ENCODE data around the gene BMPR2. TPM values are rescaled to one million over a fixed set of nuclear protein-coding genes. Genes with fewer than 3 reads are reported as not detected.
"Not testable (repeated sequence)": the region's sequence is repeated elsewhere in the genome, so short reads cannot be mapped to it uniquely, and the experiment has no call there.

BMPR2 gene
- total and polyA plus RNA-seq, 5 donors from 2014 or later: 3.7 to 24.9 (median 5.3) TPM

DNA sequence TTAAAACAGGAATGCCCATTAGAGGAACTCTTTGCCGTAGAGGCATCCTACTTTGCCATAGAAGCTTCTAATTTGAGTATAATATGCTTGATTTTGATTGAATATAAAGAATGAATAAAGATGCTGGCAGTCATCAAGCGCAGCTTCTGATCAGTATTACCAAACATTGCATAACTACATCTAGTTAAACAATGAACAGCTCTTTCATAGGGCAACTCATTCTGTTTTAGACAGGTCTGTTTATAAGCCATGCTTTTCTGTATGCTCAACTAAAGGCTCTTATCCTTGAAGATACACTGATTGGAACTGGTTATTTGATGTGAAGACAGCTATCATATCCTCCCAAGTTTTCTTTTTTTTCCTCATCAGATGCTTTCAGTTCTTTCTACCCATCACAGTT, 136.0 kb downstream of the BMPR2 start:
- Mint-ChIP-seq H3K36me3 (peaks cover 4% of the 10 kb centered on the region), H3K4me3 (no peak overlapping the region), H3K27ac (no peak overlapping the region), H3K9me3 (no peaks in the 10 kb centered on the region), H3K27me3 (no peaks in the 10 kb centered on the region), H3K4me1 (peaks cover 0 to 20% (median 3%) of the 10 kb centered on the region in 4 donors)
- Histone ChIP-seq H3K27ac (ENCODE audit: insufficient read depth, low read length, poor library complexity, severe bottlenecking) (no peak overlapping the region), H3K4me1 (ENCODE audit: control insufficient read depth, insufficient read depth, low read length, poor library complexity, severe bottlenecking) (no peaks in the 10 kb centered on the region), H3K4me3 (ENCODE audit: low read depth, low read length) (no peak overlapping the region), H3K27me3 (ENCODE audit: control insufficient read depth, insufficient read depth, low read length) (no peaks in the 10 kb centered on the region), H3K36me3 (ENCODE audit: control insufficient read depth, insufficient read depth, low read length) (peaks cover 7% of the 10 kb centered on the region), H3K9me3 (ENCODE audit: control insufficient read depth in 2 of 2, low read length in 2 of 2) (no peaks in the 10 kb centered on the region)
- ATAC-seq (ENCODE audit: low read depth in 2 of 2) (no peak), DNase-seq (no peak)

GRCh38 chr2:202514732-202515131, 138.6 kb downstream of the BMPR2 start:
- no peak for ATAC-seq (ENCODE audit: low read depth in 2 of 2)
- Histone ChIP-seq H3K27ac (ENCODE audit: insufficient read depth, low read length, poor library complexity, severe bottlenecking) (no peak overlapping the region), H3K4me3 (ENCODE audit: low read depth, low read length) (no peak overlapping the region), H3K36me3 (ENCODE audit: control insufficient read depth, insufficient read depth, low read length) (peaks cover 12% of the 10 kb centered on the region), H3K9me3 (ENCODE audit: control insufficient read depth in 2 of 2, low read length in 2 of 2) (no peaks in the 10 kb centered on the region), H3K27me3 (ENCODE audit: control insufficient read depth, insufficient read depth, low read length) (no peaks in the 10 kb centered on the region), H3K4me1 (ENCODE audit: control insufficient read depth, insufficient read depth, low read length, poor library complexity, severe bottlenecking) (no peaks in the 10 kb centered on the region)
- Mint-ChIP-seq H3K4me3 (no peak overlapping the region), H3K36me3 (peaks cover 8% of the 10 kb centered on the region), H3K4me1 (peaks cover 0 to 24% (median 3%) of the 10 kb centered on the region in 4 donors), H3K27ac (no peak overlapping the region), H3K27me3 (no peaks in the 10 kb centered on the region), H3K9me3 (no peaks in the 10 kb centered on the region)
- DNase-seq: peak in 1 of 3 donors; percentile 49

DNA sequence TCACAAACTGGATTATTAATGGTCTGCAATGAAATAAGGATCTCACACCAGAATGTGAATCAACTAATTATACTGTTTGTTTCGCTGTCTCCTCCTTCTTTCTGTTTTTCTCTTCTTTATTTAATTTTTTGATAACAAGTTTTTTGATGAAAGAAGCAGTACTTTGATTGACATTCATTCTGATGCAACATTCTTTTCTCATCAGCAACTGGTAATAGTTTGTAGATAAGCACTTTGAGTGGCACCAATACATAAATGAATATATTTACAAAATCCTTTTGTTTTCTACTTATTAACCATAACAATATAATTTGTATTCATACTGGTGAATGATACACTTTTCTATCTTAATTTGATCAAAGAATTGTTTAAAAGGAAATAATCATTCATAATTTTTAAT, 143.3 kb downstream of the BMPR2 start:
- Histone ChIP-seq H3K27ac (ENCODE audit: insufficient read depth, low read length, poor library complexity, severe bottlenecking) (no peak overlapping the region), H3K27me3 (ENCODE audit: control insufficient read depth, insufficient read depth, low read length) (no peaks in the 10 kb centered on the region), H3K4me1 (ENCODE audit: control insufficient read depth, insufficient read depth, low read length, poor library complexity, severe bottlenecking) (no peaks in the 10 kb centered on the region), H3K36me3 (ENCODE audit: control insufficient read depth, insufficient read depth, low read length) (peaks cover 22% of the 10 kb centered on the region), H3K9me3 (ENCODE audit: control insufficient read depth in 2 of 2, low read length in 2 of 2) (no peaks in the 10 kb centered on the region), H3K4me3 (ENCODE audit: low read depth, low read length) (no peak overlapping the region)
- ATAC-seq (ENCODE audit: low read depth in 2 of 2): no peak
- Mint-ChIP-seq H3K4me1 (peaks cover 0 to 10% (median 5%) of the 10 kb centered on the region in 4 donors), H3K9me3 (no peaks in the 10 kb centered on the region), H3K27ac (no peak overlapping the region), H3K27me3 (no peaks in the 10 kb centered on the region), H3K36me3 (peaks cover 35% of the 10 kb centered on the region), H3K4me3 (no peak overlapping the region)
- DNase-seq: no peak

- peaks cover 19% of the 10 kb centered on the region for H3K36me3 ChIP-seq (ENCODE audit: control insufficient read depth, insufficient read depth, low read length)
- H3K9me3 ChIP-seq (ENCODE audit: control insufficient read depth in 2 of 2, low read length in 2 of 2): no peaks in the 10 kb centered on the region
- no peak overlapping the region for H3K27ac ChIP-seq (ENCODE audit: insufficient read depth, low read length, poor library complexity, severe bottlenecking)
- H3K27me3 Mint-ChIP-seq: no peaks in the 10 kb centered on the region
- peaks cover 3 to 11% (median 8%) of the 10 kb centered on the region in 4 donors for H3K4me1 Mint-ChIP-seq
- no peaks in the 10 kb centered on the region for H3K27me3 ChIP-seq (ENCODE audit: control insufficient read depth, insufficient read depth, low read length)
- peaks cover 36% of the 10 kb centered on the region for H3K36me3 Mint-ChIP-seq
- H3K4me3 Mint-ChIP-seq: no peak overlapping the region
- ATAC-seq (ENCODE audit: low read depth in 2 of 2): no peak
- no peak for DNase-seq
- no peaks in the 10 kb centered on the region for H3K9me3 Mint-ChIP-seq
- H3K27ac Mint-ChIP-seq: no peak overlapping the region
- H3K4me3 ChIP-seq (ENCODE audit: low read depth, low read length): no peak overlapping the region
- H3K4me1 ChIP-seq (ENCODE audit: control insufficient read depth, insufficient read depth, low read length, poor library complexity, severe bottlenecking): no peaks in the 10 kb centered on the region
Observed at GRCh38 chr2:202521470-202521869, 145.3 kb downstream of the BMPR2 start.

- DNase-seq: peak in 1 of 3 donors; percentile 13
- H3K4me1 ChIP-seq (ENCODE audit: control insufficient read depth, insufficient read depth, low read length, poor library complexity, severe bottlenecking): peaks cover 27% of the 10 kb centered on the region
- no peaks in the 10 kb centered on the region for H3K9me3 Mint-ChIP-seq
- H3K4me3 Mint-ChIP-seq: peak overlapping the region in 2 of 4 donors; percentile 28 to 52
- no peaks in the 10 kb centered on the region for H3K27me3 ChIP-seq (ENCODE audit: control insufficient read depth, insufficient read depth, low read length)
- H3K27me3 Mint-ChIP-seq: no peaks in the 10 kb centered on the region
- H3K27ac ChIP-seq (ENCODE audit: insufficient read depth, low read length, poor library complexity, severe bottlenecking): peak overlapping the region; percentile 55
- no peaks in the 10 kb centered on the region for H3K36me3 ChIP-seq (ENCODE audit: control insufficient read depth, insufficient read depth, low read length)
- H3K9me3 ChIP-seq (ENCODE audit: control insufficient read depth in 2 of 2, low read length in 2 of 2): no peaks in the 10 kb centered on the region
- peak overlapping the region in 2 of 3 donors; percentile 23 to 91 for H3K27ac Mint-ChIP-seq
- H3K4me1 Mint-ChIP-seq: peaks cover 17 to 44% (median 30%) of the 10 kb centered on the region in 4 donors
- peaks cover 17% of the 10 kb centered on the region for H3K36me3 Mint-ChIP-seq
- no peak for ATAC-seq (ENCODE audit: low read depth in 2 of 2)
- peak overlapping the region; percentile 62 for H3K4me3 ChIP-seq (ENCODE audit: low read depth, low read length)
Observed at GRCh38 chr2:202529389-202529788, 153.3 kb downstream of the BMPR2 start.

DNA sequence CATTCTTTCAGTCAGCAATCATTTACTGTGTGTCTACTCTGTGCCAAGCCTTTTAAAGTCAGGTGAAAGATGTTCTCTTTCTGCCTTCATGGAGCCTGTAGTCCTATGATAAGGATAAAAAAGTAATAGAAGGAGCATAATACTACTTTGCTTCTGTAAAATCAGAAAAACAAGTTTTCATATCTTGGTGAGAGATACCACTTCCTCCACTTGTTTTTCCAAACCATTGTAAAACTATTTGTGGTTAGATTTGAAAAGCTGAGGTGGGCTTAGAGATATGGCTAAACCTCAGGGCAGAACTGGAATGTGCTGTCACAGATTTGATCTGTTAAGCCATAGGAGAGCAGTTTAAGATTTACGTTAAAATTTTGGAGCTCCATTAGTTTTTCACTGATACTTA, 153.9 kb downstream of the BMPR2 start:
- H3K4me1 ChIP-seq (ENCODE audit: control insufficient read depth, insufficient read depth, low read length, poor library complexity, severe bottlenecking): peaks cover 27% of the 10 kb centered on the region

DNA sequence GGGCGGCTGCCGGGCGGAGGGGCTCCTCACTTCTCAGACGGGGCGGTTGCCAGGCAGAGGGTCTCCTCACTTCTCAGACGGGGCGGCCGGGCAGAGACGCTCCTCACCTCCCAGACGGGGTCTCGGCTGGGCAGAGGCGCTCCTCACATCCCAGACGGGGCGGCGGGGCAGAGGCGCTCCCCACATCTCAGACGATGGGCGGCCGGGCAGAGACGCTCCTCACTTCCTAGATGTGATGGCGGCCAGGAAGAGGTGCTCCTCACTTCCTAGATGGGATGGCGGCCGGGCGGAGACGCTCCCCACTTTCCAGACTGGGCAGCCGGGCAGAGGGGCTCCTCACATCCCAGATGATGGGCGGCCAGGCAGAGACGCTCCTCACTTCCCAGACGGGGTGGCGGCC, 159.2 kb downstream of the BMPR2 start:
- H3K27ac ChIP-seq (ENCODE audit: insufficient read depth, low read length, poor library complexity, severe bottlenecking); ATAC-seq (ENCODE audit: low read depth in 2 of 2); H3K36me3 ChIP-seq (ENCODE audit: control insufficient read depth, insufficient read depth, low read length); H3K4me3 Mint-ChIP-seq; H3K9me3 Mint-ChIP-seq; H3K4me1 ChIP-seq (ENCODE audit: control insufficient read depth, insufficient read depth, low read length, poor library complexity, severe bottlenecking); DNase-seq; H3K9me3 ChIP-seq (ENCODE audit: control insufficient read depth in 2 of 2, low read length in 2 of 2); H3K4me3 ChIP-seq (ENCODE audit: low read depth, low read length); H3K27ac Mint-ChIP-seq; H3K27me3 Mint-ChIP-seq; H3K27me3 ChIP-seq (ENCODE audit: control insufficient read depth, insufficient read depth, low read length): not testable (repeated sequence)
- Mint-ChIP-seq H3K4me1 (peaks cover 8 to 25% (median 17%) of the 10 kb centered on the region in 4 donors), H3K36me3 (peaks cover 15% of the 10 kb centered on the region)

More for the DNA sequence above, 153.9 kb downstream of the BMPR2 start:
- H3K27ac ChIP-seq (ENCODE audit: insufficient read depth, low read length, poor library complexity, severe bottlenecking): peak overlapping the region; percentile 55
- H3K4me1 Mint-ChIP-seq: peaks cover 17 to 44% (median 30%) of the 10 kb centered on the region in 4 donors
- H3K36me3 ChIP-seq (ENCODE audit: control insufficient read depth, insufficient read depth, low read length): no peaks in the 10 kb centered on the region
- peak overlapping the region; percentile 62 for H3K4me3 ChIP-seq (ENCODE audit: low read depth, low read length)
- no peaks in the 10 kb centered on the region for H3K9me3 ChIP-seq (ENCODE audit: control insufficient read depth in 2 of 2, low read length in 2 of 2)
- H3K27ac Mint-ChIP-seq: peak overlapping the region; percentile 42 to 91 (median 84)
- no peaks in the 10 kb centered on the region for H3K27me3 ChIP-seq (ENCODE audit: control insufficient read depth, insufficient read depth, low read length)
- no peaks in the 10 kb centered on the region for H3K9me3 Mint-ChIP-seq
- H3K4me3 Mint-ChIP-seq: peak overlapping the region; percentile 40 to 67 (median 54)
- no peak for ATAC-seq (ENCODE audit: low read depth in 2 of 2)
- no peaks in the 10 kb centered on the region for H3K27me3 Mint-ChIP-seq
- H3K36me3 Mint-ChIP-seq: peaks cover 16% of the 10 kb centered on the region
- peak in 2 of 3 donors; percentile 5 to 43 for DNase-seq

GRCh38 chr2:202541137-202541536, 165.0 kb downstream of the BMPR2 start:
- Mint-ChIP-seq H3K4me1 (peaks cover 4 to 17% (median 8%) of the 10 kb centered on the region in 4 donors), H3K27ac (no peak overlapping the region), H3K27me3 (no peaks in the 10 kb centered on the region), H3K9me3 (no peaks in the 10 kb centered on the region), H3K4me3 (no peak overlapping the region), H3K36me3 (peaks cover 9% of the 10 kb centered on the region)
- Histone ChIP-seq H3K4me1 (ENCODE audit: control insufficient read depth, insufficient read depth, low read length, poor library complexity, severe bottlenecking) (no peaks in the 10 kb centered on the region), H3K4me3 (ENCODE audit: low read depth, low read length) (no peak overlapping the region), H3K27me3 (ENCODE audit: control insufficient read depth, insufficient read depth, low read length) (no peaks in the 10 kb centered on the region), H3K36me3 (ENCODE audit: control insufficient read depth, insufficient read depth, low read length) (no peaks in the 10 kb centered on the region), H3K27ac (ENCODE audit: insufficient read depth, low read length, poor library complexity, severe bottlenecking) (no peak overlapping the region), H3K9me3 (ENCODE audit: control insufficient read depth in 2 of 2, low read length in 2 of 2) (no peaks in the 10 kb centered on the region)
- ATAC-seq (ENCODE audit: low read depth in 2 of 2) (no peak), DNase-seq (no peak)

All from CD4-positive, CD25-positive, alpha-beta regulatory T cell (primary cell).